ENCODE data around the gene GNA14.
"Not testable (repeated sequence)": the region's sequence is repeated elsewhere in the genome, so short reads cannot be mapped to it uniquely, and the experiment has no call there.

Gene GNA14

GRCh38 chr9:77449240-77450084, 198.7 kb downstream of the GNA14 start:
- DNase-seq (ENCODE audit: low spot score) = no peak

- no peak for DNase-seq (ENCODE audit: low spot score)
These were observed 200.5 kb downstream of the GNA14 start for GRCh38 chr9:77447646-77448045.

- DNase-seq (ENCODE audit: low spot score) = no peak
These were observed 205.7 kb downstream of the GNA14 start for GRCh38 chr9:77442436-77442835.

GRCh38 chr9:77441124-77441523, 207.0 kb downstream of the GNA14 start:
- not testable (repeated sequence) for DNase-seq (ENCODE audit: low spot score)

DNA sequence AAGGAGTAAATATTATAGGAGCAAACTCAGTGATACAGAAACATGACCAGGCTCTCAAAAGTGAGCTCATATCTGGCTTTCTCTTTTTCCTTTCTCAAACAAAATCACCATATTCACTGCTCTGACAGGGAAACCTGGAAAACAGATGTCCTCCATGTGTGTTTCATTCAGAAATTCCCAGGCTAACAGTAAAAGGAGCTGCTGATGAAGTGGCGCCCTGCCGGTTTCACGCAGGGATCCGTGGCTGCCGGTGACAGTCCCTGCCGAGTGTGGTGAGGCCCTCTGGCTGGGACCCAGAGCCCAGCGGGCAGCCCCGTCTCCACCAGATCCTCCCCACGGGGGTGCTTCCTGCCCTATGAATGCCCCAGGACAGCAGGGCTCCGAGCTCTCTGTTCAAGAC, 208.1 kb downstream of the GNA14 start:
- DNase-seq (ENCODE audit: low spot score) = no peak

DNA sequence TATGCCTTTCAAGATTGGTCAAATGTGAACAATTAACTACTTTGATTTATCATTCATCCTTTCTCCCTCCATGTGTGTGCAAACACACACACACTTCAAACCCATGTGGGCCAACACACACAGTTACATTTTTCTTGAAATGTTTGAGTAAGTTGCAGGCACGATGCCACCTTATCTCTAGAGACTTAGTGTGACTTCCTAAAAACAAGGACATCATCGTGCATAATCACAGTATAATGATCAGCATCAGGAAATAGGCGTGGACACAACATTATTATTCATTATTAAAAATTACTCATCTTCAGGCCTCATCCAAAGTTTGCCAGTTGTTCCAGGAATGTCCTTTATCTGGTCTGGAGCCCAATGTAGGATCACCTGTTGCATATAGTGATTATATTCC, 209.5 kb downstream of the GNA14 start:
- DNase-seq (ENCODE audit: low spot score) = no peak

DNA sequence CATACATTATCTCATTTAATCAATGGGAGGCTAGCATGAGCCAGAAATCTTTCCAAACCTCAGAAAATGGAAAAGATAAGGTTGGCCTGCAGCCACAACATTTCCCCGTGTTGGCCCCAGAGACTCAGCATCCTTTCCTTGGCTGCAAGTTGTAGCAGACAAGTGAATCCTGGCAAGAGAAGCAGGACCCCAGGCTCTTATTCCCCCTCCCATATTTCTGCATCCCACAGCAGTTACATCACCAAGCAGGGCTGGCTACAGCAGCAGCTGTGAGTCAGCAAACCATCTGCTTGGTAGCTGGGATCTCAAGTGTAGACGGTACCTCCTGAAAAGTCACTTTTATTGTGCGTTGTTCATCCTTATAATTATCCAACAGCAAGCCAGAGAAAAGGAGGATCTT, 212.4 kb downstream of the GNA14 start:
- no peak for DNase-seq (ENCODE audit: low spot score)

- DNase-seq (ENCODE audit: low spot score) = no peak
These were observed 212.8 kb downstream of the GNA14 start for GRCh38 chr9:77435277-77435676.

DNA sequence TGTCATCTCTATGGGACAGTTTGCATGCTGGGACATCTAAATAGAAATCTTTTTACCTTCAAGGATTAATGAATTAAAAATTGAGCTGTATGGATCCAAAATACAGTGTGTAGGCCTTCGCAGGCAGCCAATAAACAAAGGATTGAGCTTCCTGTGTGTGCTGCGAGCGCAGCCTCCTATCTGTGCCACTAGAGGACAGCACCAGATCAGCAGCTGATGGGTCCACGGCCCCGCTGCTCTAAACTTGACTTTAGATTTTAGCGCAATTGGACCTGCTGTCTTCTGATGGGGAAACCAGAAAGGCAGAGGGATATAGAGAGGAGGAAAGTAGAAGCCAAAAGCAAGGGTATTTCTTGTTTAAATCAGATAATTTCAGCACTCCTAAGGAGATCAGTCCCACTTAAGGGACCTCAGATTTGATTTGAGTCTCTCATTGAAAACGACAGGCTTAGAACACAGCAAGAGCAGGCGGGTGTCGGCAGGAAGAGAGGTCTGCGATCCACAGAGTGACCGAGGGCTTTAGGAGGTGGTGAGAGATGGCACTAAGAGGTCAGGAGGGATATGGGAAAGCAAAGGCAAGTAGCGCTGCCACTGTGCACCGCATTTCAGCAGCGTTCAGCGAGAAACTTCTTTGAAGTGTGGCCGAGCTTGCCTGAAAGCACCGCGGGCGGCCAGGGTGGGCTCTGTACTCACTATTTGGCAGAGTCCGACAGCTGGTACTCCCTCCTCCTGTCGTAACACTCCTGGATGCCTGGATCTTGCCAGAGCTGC, 214.3 kb downstream of the GNA14 start:
- DNase-seq (ENCODE audit: low spot score) = peak; percentile 51

DNA sequence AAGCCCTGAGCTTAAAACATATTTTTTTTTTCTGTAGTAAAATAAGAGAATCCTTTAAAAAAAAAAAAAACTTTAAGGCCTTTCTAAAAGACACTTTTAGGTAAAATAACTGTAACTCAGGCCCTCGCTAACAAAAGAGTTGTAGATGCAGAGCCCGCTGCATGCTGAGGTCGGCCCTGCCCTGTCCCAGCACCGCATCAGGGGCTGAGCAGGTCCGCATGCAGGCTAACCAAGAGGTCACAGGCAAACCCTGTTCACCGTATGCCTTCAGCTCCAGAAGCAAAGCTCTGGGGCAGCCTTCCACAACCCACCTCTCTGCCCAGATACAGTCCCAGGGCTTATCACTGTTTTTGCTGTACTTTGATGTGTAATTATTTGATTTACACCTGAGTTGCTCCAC, 216.1 kb downstream of the GNA14 start:
- DNase-seq (ENCODE audit: low spot score) = no peak

GRCh38 chr9:77429928-77430327, 218.2 kb downstream of the GNA14 start:
- no peak for DNase-seq (ENCODE audit: low spot score)

DNA sequence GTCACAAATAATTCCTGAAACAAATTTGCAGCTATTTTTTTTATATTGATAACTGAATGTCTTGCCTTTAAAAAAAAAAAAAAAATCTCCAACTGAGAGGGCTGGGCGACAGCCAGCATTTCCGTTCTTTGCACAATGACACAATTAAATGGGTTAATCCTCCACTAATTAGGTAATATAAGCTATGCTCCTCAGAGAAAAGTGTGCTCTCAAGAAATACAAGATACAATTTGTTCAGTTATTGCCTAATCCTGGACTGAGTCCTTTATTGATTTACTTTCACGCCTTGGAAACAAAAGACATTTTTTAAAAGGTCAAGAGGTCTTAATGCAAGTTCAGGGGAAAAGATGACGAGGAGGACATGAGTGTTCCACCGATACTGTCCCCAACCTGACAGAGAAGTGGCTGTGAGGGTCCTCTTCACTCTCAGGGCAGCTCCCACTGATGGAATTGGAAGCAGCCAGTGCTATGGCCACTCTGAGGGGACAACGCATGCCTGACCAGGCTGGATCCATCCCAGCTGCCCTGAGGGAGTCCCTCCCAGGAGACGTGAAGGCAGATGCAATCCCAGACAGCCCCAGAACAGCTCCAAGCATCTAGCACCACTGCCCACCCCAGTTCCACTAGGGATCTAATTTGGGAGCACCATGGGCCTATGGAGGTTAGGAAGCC, 220.7 kb downstream of the GNA14 start:
- DNase-seq (ENCODE audit: low spot score) = no peak

DNA sequence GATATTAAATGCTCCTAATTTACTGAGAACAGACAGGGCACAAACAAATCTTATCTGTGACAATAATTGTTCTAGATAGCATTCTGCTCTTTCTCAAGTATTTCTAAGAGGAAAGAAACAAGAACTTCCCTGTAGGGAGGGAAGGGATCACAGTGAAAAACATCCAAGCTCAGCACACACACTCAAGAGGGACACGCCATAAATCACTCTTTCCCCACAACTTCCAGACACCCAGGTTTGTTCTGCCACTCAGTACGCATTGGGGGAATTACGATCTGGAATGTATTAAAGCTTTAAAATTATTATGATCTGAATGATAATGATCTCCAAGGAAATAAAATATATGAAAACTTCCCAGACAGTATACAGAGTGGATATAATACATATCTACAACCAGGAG, 221.4 kb downstream of the GNA14 start:
- no peak for DNase-seq (ENCODE audit: low spot score)

DNA sequence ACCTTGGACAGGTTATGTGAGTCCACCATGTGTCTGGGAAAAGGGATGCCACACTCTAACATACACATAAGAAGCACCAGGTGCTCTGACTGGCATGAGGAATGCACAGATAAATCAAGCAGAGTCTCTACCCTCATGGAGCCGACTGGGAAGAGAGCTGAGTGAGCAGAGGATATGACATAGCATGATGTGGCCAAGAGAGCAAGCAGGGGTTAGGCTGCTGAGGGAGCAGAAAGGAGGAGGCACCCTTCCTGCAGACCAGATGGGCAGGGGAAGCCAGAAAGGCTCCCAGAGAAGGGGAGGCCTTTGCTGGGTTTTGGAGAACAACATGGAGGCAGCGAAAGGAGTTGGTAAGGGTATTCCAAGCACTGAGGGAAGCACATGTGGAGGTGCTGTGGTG, 223.1 kb downstream of the GNA14 start:
- DNase-seq (ENCODE audit: low spot score) = peak; percentile 61

DNA sequence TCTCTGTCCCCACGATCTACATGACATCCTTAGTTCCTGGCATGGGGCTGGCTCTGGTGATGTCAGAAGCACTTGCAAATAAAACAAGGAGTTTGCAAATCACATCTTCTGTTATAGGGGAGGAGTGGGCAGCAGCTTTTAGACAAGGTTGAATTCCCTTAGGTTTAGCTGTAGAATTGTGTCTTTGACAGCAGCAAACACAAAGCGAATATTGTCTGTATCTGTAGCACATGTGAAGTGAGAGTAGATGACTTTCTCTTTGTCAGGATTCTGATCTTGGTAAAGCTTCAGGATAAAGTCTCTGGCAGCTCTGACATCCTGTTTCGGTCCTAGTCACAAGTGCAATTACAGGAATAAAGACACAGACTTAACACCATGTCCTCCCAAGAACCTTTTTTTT, 224.3 kb downstream of the GNA14 start:
- DNase-seq (ENCODE audit: low spot score) = no peak

DNA sequence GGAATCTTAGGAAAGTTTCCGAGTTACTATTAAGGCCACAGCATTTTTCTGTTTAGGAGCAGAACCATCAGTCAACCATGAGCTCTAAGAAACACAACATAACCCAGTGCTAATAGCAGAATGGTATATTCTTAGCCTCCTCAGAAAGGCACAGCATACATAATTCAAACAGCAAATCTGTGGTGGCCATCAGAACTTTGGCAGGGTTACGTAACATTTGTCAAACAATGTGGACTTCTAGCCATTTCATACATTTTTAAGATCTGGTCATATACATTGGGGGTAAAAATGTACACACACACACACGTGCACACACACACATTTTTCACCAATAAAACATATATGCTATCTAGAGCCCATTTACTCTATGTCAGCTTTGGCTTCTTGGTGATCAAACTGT, 225.2 kb downstream of the GNA14 start:
- no peak for DNase-seq (ENCODE audit: low spot score)

GRCh38 chr9:77421506-77422265, 226.4 kb downstream of the GNA14 start:
- DNase-seq (ENCODE audit: low spot score) = no peak

- DNase-seq (ENCODE audit: low spot score) = no peak
These were observed 227.5 kb downstream of the GNA14 start for GRCh38 chr9:77420641-77421040.

GRCh38 chr9:77418226-77418625, 229.9 kb downstream of the GNA14 start:
- no peak for DNase-seq (ENCODE audit: low spot score)

DNA sequence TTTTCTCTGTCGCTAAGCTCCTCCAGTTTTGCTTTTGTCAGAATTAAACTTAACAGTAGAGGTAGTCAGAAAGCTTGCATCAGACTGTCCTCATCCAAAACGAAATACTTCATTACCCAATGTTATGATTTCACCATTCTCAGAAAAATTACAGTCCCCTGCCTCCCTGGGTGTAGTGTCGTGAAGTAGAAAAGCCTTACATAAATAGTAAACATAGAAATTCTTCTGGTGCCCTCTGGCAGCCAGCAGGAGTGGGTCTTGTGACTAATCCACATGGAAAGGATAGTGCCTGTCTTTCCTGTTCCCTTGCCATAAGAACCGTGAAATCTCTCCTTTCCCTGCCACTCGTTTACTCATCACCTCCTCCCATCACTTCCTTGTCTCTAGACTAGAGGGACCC, 230.6 kb downstream of the GNA14 start:
- DNase-seq (ENCODE audit: low spot score) = no peak

DNA sequence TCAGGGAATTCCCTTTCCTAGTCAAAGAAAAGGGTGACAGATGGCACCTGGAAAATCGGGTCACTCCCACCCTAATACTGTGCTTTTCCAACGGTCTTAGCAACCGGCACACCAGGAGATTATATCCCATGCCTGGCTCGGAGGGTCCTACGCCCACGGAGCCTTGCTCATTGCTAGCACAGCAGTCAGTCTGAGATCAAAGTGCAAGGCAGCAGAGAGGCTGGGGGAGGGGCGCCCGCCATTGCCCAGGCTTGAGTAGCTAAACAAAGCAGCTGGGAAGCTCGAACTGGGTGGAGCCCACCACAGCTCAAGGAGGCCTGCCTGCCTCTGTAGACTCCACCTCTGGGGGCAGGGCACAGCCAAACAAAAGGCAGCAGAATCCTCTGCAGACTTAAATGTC, 239.6 kb downstream of the GNA14 start:
- DNase-seq (ENCODE audit: low spot score) = not testable (repeated sequence)

GRCh38 chr9:77403239-77403638, 244.9 kb downstream of the GNA14 start:
- no peak for DNase-seq (ENCODE audit: low spot score)
